Suprapubic skin (tissue), 4 donors: ENCODE data around the gene RARG. TPM values are rescaled to one million over a fixed set of nuclear protein-coding genes. Genes with fewer than 3 reads are reported as not detected.

Experiments
- DNase-seq, 2 donors: peaks; one replicate each; pipeline ENCODE4 v3.0.0-alpha.2; 2019; ENCODE audit warnings: low spot score in 2 of 2
- H3K27ac ChIP-seq: fragments of 200-600 bp; sonication (generic); one replicate; pipeline ENCODE4 v1.5.1; 2019
- H3K27me3 ChIP-seq: fragments of 200-600 bp; sonication (generic); one replicate; pipeline ENCODE4 v1.5.1; 2019
- H3K36me3 ChIP-seq: fragments of 200-600 bp; sonication (generic); one replicate; pipeline ENCODE4 v1.5.1; 2019
- H3K4me1 ChIP-seq: fragments of 200-600 bp; sonication (generic); one replicate; pipeline ENCODE4 v1.5.1; 2019
- H3K4me3 ChIP-seq: fragments of 200-600 bp; sonication (generic); one replicate; pipeline ENCODE4 v1.5.1; 2019; ENCODE audit warnings: mild to moderate bottlenecking
- H3K9me3 ChIP-seq: fragments of 200-600 bp; sonication (generic); one replicate; pipeline ENCODE4 v1.5.1; 2019
- CTCF ChIP-seq, 2 donors: fragments of 200-600 bp in 1 of 2; fragments of 450-650 bp in 1 of 2; sonication (generic) in 1 of 2; IDR thresholded peaks; one replicate each; pipeline ENCODE4 v1.5.1; 2016 to 2019; ENCODE audit warnings: antibody characterized with exemption in 2 of 2, mild to moderate bottlenecking in 1 of 2, moderate library complexity in 1 of 2
- EP300 ChIP-seq: sonication (generic); formaldehyde crosslinking; IDR thresholded peaks from one replicate; pipeline ENCODE4 v1.6.1; 2017; ENCODE audit warnings: antibody characterized with exemption
- POLR2A ChIP-seq, 2 donors: fragments of 450-650 bp; IDR thresholded peaks; one replicate each; pipeline ENCODE4 v1.6.1; 2017; ENCODE audit warnings: antibody characterized with exemption in 2 of 2, mild to moderate bottlenecking in 2 of 2, moderate library complexity in 2 of 2
- POLR2AphosphoS5 ChIP-seq, 3 donors: sonication (generic); formaldehyde crosslinking; IDR thresholded peaks; one replicate each; pipeline ENCODE4 v1.6.1; 2017; ENCODE audit warnings: antibody characterized with exemption in 3 of 3
- WGBS: methylation state at CpG from one replicate; pipeline ENCODE4 v1.1.5; 2018; 5-methylcytosine and 5-hydroxymethylcytosine counted together
- total RNA-seq, 4 donors: library from RNA; depleted of rRNA; stranded (reverse); fragments of >200 nt; gene quantifications; one replicate each; pipeline ENCODE4 v1.1.0, GENCODE V29; 2016

The RARG gene
- total RNA-seq, 4 donors from 2014 or later, result 140 to 198 (median 172) TPM

GRCh38 chr12:53185582-53186153 lies 46.3 kb downstream of the RARG start:
- peak in 1 of 2 donors; percentile 22 for DNase-seq
- no peak overlapping the region for H3K27ac ChIP-seq
- no peaks in the 10 kb centered on the region for H3K27me3 ChIP-seq
- WGBS, result 91% methylated on average over 3 of the region's 3 CpGs
- TF ChIP-seq POLR2AphosphoS5 (IDR thresholded peaks at IDR 0.05), result no peak
- no peak for TF ChIP-seq POLR2A (IDR thresholded peaks at IDR 0.05)
- no peak for TF ChIP-seq EP300
- no peak for TF ChIP-seq CTCF (IDR thresholded peaks at IDR 0.05)
- H3K4me1 ChIP-seq, result peaks cover 47% of the 10 kb centered on the region
- no peak overlapping the region for H3K4me3 ChIP-seq
- no peaks in the 10 kb centered on the region for H3K9me3 ChIP-seq
- H3K36me3 ChIP-seq, result peaks cover 59% of the 10 kb centered on the region

- H3K27me3 ChIP-seq, result no peaks in the 10 kb centered on the region
- 94% methylated on average over 6 of the region's 6 CpGs for WGBS
- peaks cover 59% of the 10 kb centered on the region for H3K36me3 ChIP-seq
- H3K4me1 ChIP-seq, result peaks cover 45% of the 10 kb centered on the region
- H3K27ac ChIP-seq, result no peak overlapping the region
- no peaks in the 10 kb centered on the region for H3K9me3 ChIP-seq
- DNase-seq, result peak in 1 of 2 donors; percentile 35
- no peak overlapping the region for H3K4me3 ChIP-seq
- TF ChIP-seq POLR2AphosphoS5 (IDR thresholded peaks at IDR 0.05) (no peak), CTCF (IDR thresholded peaks at IDR 0.05) (no peak), POLR2A (IDR thresholded peaks at IDR 0.05) (no peak), EP300 (no peak)
Observed at GRCh38 chr12:53184828-53185227, 47.2 kb downstream of the RARG start.

GRCh38 chr12:53182903-53183302 lies 49.1 kb downstream of the RARG start:
- TF ChIP-seq EP300, result no peak
- no peak for TF ChIP-seq CTCF (IDR thresholded peaks at IDR 0.05)
- no peak for TF ChIP-seq POLR2AphosphoS5 (IDR thresholded peaks at IDR 0.05)
- TF ChIP-seq POLR2A (IDR thresholded peaks at IDR 0.05), result no peak
- DNase-seq, result no peak
- Histone ChIP-seq H3K27ac (no peak overlapping the region), H3K9me3 (no peaks in the 10 kb centered on the region), H3K27me3 (no peaks in the 10 kb centered on the region), H3K4me1 (peaks cover 49% of the 10 kb centered on the region), H3K36me3 (peaks cover 53% of the 10 kb centered on the region), H3K4me3 (peak overlapping the region; percentile 0)
- 73% methylated on average over 2 of the region's 2 CpGs for WGBS

GRCh38 chr12:53181935-53182334 lies 50.1 kb downstream of the RARG start:
- Histone ChIP-seq H3K4me1 (peaks cover 49% of the 10 kb centered on the region), H3K27me3 (no peaks in the 10 kb centered on the region), H3K36me3 (peaks cover 43% of the 10 kb centered on the region), H3K4me3 (peak overlapping the region; percentile 61), H3K9me3 (no peaks in the 10 kb centered on the region), H3K27ac (no peak overlapping the region)
- TF ChIP-seq POLR2A (IDR thresholded peaks at IDR 0.05), result no peak
- TF ChIP-seq CTCF (IDR thresholded peaks at IDR 0.05), result no peak
- no peak for TF ChIP-seq EP300
- TF ChIP-seq POLR2AphosphoS5 (IDR thresholded peaks at IDR 0.05), result no peak
- DNase-seq, result no peak
- 71% methylated on average over 2 of the region's 2 CpGs for WGBS

GRCh38 chr12:53180931-53181645 lies 50.9 kb downstream of the RARG start:
- Histone ChIP-seq H3K4me3 (peak overlapping the region; percentile 61), H3K27me3 (no peaks in the 10 kb centered on the region), H3K4me1 (peaks cover 49% of the 10 kb centered on the region), H3K9me3 (no peaks in the 10 kb centered on the region), H3K36me3 (peaks cover 34% of the 10 kb centered on the region), H3K27ac (peak overlapping the region; percentile 88)
- TF ChIP-seq POLR2A (IDR thresholded peaks at IDR 0.05) (no peak), CTCF (IDR thresholded peaks at IDR 0.05) (peak in 1 of 2 donors; percentile 12)
- WGBS, result 2% methylated on average over 35 of the region's 57 CpGs
- no peak for DNase-seq
